Karpas-422 (cell line): ENCODE measurements around the gene PLBD1. TPM values are rescaled to one million over a fixed set of nuclear protein-coding genes. Genes with fewer than 3 reads are reported as not detected.

Experiments
- DNase-seq: peaks from one replicate; pipeline ENCODE4 v3.0.0-alpha.2; 2015
- H2AFZ ChIP-seq: fragments of 200-600 bp; sonication (generic); 2 replicates; pipeline ENCODE4 v1.6.1; 2014; ENCODE audit warnings: antibody characterized with exemption, low read length, mixed read lengths
- H3K27ac ChIP-seq: fragments of 200-600 bp; sonication (generic); 2 replicates; pipeline ENCODE4 v1.5.1; 2014; ENCODE audit warnings: mild to moderate bottlenecking, low read length, moderate library complexity
- H3K27me3 ChIP-seq: fragments of 200-600 bp; sonication (generic); 2 replicates; pipeline ENCODE4 v1.6.1; 2014; ENCODE audit warnings: low read length, mixed read lengths
- H3K36me3 ChIP-seq: fragments of 200-600 bp; sonication (generic); 2 replicates; pipeline ENCODE4 v1.6.1; 2014; ENCODE audit warnings: low read length, mixed read lengths; ENCODE audit not compliant: insufficient read depth
- H3K4me1 ChIP-seq: fragments of 200-600 bp; sonication (generic); 2 replicates; pipeline ENCODE4 v1.6.1; 2014; ENCODE audit warnings: mild to moderate bottlenecking, low read length, mixed read lengths
- H3K4me2 ChIP-seq: fragments of 200-600 bp; sonication (generic); 2 replicates; pipeline ENCODE4 v1.6.1; 2014; ENCODE audit warnings: low read length, low read depth, mild to moderate bottlenecking; ENCODE audit not compliant: poor library complexity, severe bottlenecking
- H3K4me3 ChIP-seq: fragments of 200-600 bp; sonication (generic); 2 replicates; pipeline ENCODE4 v1.5.1; 2014; ENCODE audit warnings: mild to moderate bottlenecking, antibody characterized with exemption, low read length, mixed read lengths
- H3K79me2 ChIP-seq: fragments of 200-600 bp; sonication (generic); 2 replicates; pipeline ENCODE4 v1.6.1; 2014; ENCODE audit warnings: mild to moderate bottlenecking, low read length, mixed read lengths
- H3K9ac ChIP-seq: fragments of 200-600 bp; sonication (generic); 2 replicates; pipeline ENCODE4 v1.6.0; 2014; ENCODE audit warnings: low read length
- H3K9me2 ChIP-seq: fragments of 200-600 bp; sonication (generic), shearing (Covaris generic); replicated peaks from 2 replicates; pipeline ENCODE4 v1.6.0; 2014; ENCODE audit warnings: mild to moderate bottlenecking, low read length, moderate library complexity; ENCODE audit not compliant: insufficient read depth
- H3K9me3 ChIP-seq: fragments of 300-700, 200-600 bp; sonication (generic); 2 replicates; pipeline ENCODE4 v1.6.1; 2014; ENCODE audit warnings: low read length, mixed read lengths
- H4K20me1 ChIP-seq: fragments of 200-600 bp; sonication (generic); 2 replicates; pipeline ENCODE4 v1.6.1; 2014; ENCODE audit warnings: mild to moderate bottlenecking, antibody characterized with exemption, low read length, low read depth; ENCODE audit not compliant: insufficient read depth
- total RNA-seq: library from RNA; depleted of rRNA; stranded (reverse); fragments of >200 nt; shearing (Covaris generic); gene quantifications from 2 replicates; pipeline ENCODE4 v1.2.3, GENCODE V29; 2014; ENCODE audit warnings: low replicate concordance

PLBD1 gene
- total RNA-seq, 1 experiment from 2014 or later: not detected

DNA sequence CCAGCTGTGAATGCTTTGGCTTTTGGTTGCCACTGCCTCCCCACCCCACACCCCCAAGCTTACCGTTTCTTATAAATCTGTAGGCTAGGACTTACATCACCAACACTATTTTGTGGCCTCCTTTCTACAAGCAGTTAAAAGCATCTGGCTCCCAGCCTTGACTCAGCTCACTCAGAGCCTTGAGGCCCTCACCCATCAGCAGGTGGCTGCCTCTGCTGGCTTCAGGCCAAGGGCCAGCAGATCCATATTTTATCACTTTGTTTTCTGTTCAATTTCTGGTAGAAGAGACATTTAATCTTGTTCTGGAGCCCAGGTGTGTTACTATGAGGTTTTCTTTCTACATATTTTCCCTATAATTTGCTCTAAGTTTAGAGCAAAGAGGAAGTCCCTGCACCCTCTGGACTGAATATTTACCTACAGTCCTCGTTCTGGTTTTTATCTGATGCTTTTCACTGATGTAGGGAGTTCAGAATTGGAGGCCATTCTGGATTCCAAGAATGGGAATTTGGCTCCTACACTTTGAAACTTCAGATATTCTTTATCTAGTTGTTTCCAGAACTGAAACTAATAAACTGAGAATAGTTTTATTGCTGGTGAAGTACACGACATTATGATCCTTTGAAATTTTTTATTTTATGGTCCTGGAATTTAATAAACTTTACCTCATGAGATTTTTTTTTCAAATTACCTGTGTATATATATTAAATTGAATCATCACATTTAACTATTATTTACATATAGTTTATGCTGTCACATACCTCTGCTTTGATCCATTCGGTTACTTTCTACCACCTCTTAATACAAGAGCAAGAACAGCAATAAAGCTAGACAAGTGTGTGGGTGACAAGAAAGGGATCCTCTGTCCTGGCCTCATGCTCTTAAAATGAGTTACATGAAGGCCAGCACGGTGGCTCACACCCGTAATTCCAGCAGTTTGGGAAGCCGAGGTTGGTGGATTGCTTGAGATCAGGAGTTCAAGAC is 22.2 kb downstream of the PLBD1 start:
- no peaks in the 10 kb centered on the region for H3K79me2 ChIP-seq
- DNase-seq: no peak

DNA sequence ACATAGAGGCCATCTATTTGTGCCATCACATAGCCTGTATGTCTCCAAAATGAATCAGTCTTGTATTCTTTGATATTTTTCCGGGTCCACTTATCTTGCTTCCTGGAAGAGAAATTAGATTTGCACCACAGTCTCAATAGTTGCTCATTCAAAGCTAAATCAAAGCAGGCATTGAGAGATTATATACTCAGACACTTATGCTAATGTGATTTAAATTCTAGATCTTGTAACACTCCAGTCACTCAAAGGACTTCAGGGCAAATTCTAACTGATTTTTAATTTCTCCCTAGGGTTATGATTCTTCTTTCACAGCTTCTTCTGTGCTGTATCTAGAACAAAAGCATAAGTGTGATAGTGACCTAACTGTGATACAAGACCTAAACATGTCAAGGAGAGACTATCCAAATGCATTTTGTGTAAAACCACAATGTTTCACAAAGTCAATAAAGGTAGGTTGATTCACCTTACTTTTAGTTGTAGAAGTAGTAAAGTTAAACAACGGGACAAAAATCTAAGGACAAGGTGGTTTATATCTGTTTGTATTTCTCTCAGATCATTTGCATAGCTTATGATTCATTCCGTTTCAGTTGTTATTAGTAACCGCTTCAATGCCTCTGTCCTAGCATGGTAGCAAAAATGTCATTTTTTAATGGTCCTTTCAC is 26.8 kb downstream of the PLBD1 start:
- Histone ChIP-seq H2AFZ (no peak overlapping the region), H3K4me3 (no peak overlapping the region), H3K27ac (no peak overlapping the region), H3K9ac (no peak overlapping the region), H3K79me2 (no peaks in the 10 kb centered on the region), H3K4me1 (peaks cover 8% of the 10 kb centered on the region), H4K20me1 (no peaks in the 10 kb centered on the region), H3K27me3 (peaks cover 5% of the 10 kb centered on the region; the same call in 1 of the 2 replicates), H3K9me2 (no peaks in the 10 kb centered on the region), H3K9me3 (no peaks in the 10 kb centered on the region), H3K36me3 (no peaks in the 10 kb centered on the region), H3K4me2 (no peak overlapping the region)
- DNase-seq: no peak

More for the DNA sequence above, 22.2 kb downstream of the PLBD1 start:
- Histone ChIP-seq H3K4me1 (peaks cover 8% of the 10 kb centered on the region), H3K27ac (no peak overlapping the region), H3K9ac (no peak overlapping the region), H3K4me2 (no peak overlapping the region), H3K9me2 (no peaks in the 10 kb centered on the region), H3K9me3 (no peaks in the 10 kb centered on the region), H2AFZ (no peak overlapping the region), H4K20me1 (no peaks in the 10 kb centered on the region), H3K4me3 (no peak overlapping the region), H3K27me3 (peaks cover 5% of the 10 kb centered on the region; the same call in 1 of the 2 replicates), H3K36me3 (no peaks in the 10 kb centered on the region)

DNA sequence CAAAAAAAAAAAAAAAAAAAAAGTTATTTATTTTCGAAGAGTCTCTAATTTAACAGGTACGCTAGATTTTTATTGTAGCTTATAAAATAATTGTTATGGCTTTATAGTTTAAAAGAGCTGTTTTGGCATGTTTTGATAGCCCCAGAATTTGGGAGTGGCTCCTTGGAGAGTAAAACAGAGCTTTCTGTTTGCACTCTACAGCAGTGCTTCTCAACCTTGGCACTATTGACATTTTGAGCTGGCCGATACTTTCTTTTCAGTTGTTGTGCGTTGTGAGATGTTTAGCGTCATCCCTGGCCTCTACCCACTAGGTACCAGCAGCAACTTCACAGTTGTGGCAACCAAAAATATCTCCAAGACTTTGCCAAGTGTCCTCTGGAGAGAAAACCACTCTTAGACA is 30.6 kb downstream of the PLBD1 start:
- H2AFZ ChIP-seq: no peak overlapping the region
- H3K27ac ChIP-seq: no peak overlapping the region
- no peaks in the 10 kb centered on the region for H3K79me2 ChIP-seq
- no peaks in the 10 kb centered on the region for H3K9me2 ChIP-seq
- H3K4me2 ChIP-seq: no peak overlapping the region
- no peak overlapping the region for H3K9ac ChIP-seq
- no peaks in the 10 kb centered on the region for H4K20me1 ChIP-seq
- no peaks in the 10 kb centered on the region for H3K9me3 ChIP-seq
- DNase-seq: no peak
- H3K4me1 ChIP-seq: no peaks in the 10 kb centered on the region; the same call in 1 of the 2 replicates
- no peak overlapping the region for H3K4me3 ChIP-seq
- H3K36me3 ChIP-seq: no peaks in the 10 kb centered on the region
- H3K27me3 ChIP-seq: peaks cover 5% of the 10 kb centered on the region; the same call in 1 of the 2 replicates

DNA sequence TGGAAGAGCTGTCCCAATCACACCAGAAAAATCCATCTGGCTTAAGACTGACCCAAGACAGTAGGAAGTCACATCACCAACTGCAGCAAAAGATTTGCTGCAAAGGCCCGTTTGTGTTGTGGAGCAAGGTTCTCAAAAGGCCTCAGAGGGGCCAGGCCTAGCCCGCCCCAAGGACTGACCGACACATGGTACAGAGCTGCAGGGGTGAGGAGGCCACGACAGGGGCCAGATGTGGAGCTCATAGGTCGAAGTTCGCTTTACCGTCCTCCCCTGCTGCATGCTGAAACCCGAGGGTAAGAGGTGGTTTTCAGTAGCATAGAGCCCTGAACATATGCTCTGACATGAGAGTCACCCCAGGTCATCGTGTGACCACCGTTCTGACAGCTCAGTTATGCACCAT is 35.5 kb downstream of the PLBD1 start:
- no peak overlapping the region for H3K4me2 ChIP-seq
- H3K9me3 ChIP-seq: no peaks in the 10 kb centered on the region
- H3K9me2 ChIP-seq: no peaks in the 10 kb centered on the region
- DNase-seq: no peak
- H3K4me3 ChIP-seq: no peak overlapping the region
- no peaks in the 10 kb centered on the region for H3K36me3 ChIP-seq
- H4K20me1 ChIP-seq: no peaks in the 10 kb centered on the region
- H2AFZ ChIP-seq: no peak overlapping the region
- no peak overlapping the region for H3K9ac ChIP-seq
- H3K27me3 ChIP-seq: no peaks in the 10 kb centered on the region
- H3K27ac ChIP-seq: no peak overlapping the region
- H3K4me1 ChIP-seq: no peaks in the 10 kb centered on the region; the same call in 1 of the 2 replicates
- no peaks in the 10 kb centered on the region for H3K79me2 ChIP-seq

DNA sequence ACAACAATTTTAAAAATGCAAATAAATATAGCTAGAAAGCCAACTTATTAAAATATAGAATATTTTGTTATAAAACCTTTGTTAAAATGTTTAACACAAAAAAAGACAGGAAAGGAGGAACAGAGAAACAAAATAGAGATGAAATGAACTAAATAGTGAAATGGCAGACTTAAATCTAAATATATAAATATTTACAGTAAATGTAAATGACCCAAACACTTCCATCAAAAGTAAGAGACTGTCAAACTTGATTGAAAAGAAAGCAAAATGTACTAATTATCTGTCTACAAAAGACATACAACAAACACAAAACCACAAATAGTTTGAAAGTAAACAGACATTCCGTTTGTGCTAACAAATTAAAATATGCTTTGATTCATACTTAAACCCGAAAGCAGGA is 41.7 kb downstream of the PLBD1 start:
- Histone ChIP-seq H3K9ac (no peak overlapping the region), H4K20me1 (no peaks in the 10 kb centered on the region)
- DNase-seq: no peak

DNA sequence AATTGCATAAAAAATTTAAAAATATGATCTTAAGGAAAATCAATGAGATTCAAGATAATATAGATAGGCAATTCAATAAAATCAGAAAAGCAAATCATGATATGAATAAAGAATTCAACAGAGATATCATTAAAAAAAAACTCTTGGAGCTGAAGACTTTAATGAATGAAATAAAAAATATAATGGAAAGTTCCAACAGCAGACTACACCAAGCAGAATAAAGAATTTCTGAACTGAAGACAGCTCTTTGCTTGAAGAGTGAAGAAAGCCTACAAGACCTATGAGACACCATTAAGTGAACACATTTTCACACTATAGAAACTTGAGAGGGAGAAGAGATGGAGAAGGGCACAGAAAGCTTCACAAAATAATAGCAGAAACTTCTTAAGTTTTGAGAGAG is 45.9 kb downstream of the PLBD1 start:
- Histone ChIP-seq H3K36me3 (no peaks in the 10 kb centered on the region), H3K9ac (no peak overlapping the region), H3K9me2 (no peaks in the 10 kb centered on the region), H3K27ac (no peak overlapping the region), H3K9me3 (peaks cover 26% of the 10 kb centered on the region), H3K4me1 (no peaks in the 10 kb centered on the region), H3K79me2 (no peaks in the 10 kb centered on the region), H3K27me3 (no peaks in the 10 kb centered on the region), H4K20me1 (no peaks in the 10 kb centered on the region), H3K4me2 (no peak overlapping the region), H2AFZ (no peak overlapping the region), H3K4me3 (no peak overlapping the region)
- no peak for DNase-seq

More for the DNA sequence above, 41.7 kb downstream of the PLBD1 start:
- no peaks in the 10 kb centered on the region for H3K9me2 ChIP-seq
- no peaks in the 10 kb centered on the region for H3K27me3 ChIP-seq
- no peaks in the 10 kb centered on the region for H3K36me3 ChIP-seq
- H3K4me2 ChIP-seq: no peak overlapping the region
- no peaks in the 10 kb centered on the region for H3K79me2 ChIP-seq
- peaks cover 23% of the 10 kb centered on the region for H3K9me3 ChIP-seq
- no peak overlapping the region for H2AFZ ChIP-seq
- H3K4me3 ChIP-seq: no peak overlapping the region
- no peaks in the 10 kb centered on the region for H3K4me1 ChIP-seq
- no peak overlapping the region for H3K27ac ChIP-seq

DNA sequence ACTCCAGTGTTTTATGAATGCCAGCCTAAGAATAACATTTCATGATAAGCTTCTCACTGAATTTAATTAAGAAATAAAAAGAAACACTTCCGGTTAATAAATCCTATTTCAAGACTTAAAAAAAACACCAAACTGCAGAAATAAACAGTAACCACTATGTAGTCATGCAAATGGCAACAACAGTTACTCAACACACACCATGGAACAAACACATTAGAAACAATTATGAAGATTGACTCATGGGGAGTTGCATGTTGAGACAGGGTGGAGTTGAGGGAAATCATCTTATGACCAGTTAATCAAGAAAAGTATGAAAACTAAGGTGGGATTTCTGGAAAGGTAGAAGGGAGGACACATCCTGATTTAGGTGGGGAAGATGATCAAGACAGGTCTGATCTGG is 52.7 kb downstream of the PLBD1 start:
- no peaks in the 10 kb centered on the region for H3K9me3 ChIP-seq
- no peaks in the 10 kb centered on the region for H3K79me2 ChIP-seq
- DNase-seq: no peak
- no peaks in the 10 kb centered on the region for H3K27me3 ChIP-seq
- no peak overlapping the region for H3K27ac ChIP-seq
- no peak overlapping the region for H2AFZ ChIP-seq
- no peak overlapping the region for H3K4me3 ChIP-seq
- no peaks in the 10 kb centered on the region for H3K36me3 ChIP-seq
- no peak overlapping the region for H3K4me2 ChIP-seq
- H4K20me1 ChIP-seq: no peaks in the 10 kb centered on the region
- H3K9me2 ChIP-seq: no peaks in the 10 kb centered on the region
- no peak overlapping the region for H3K9ac ChIP-seq
- H3K4me1 ChIP-seq: peaks cover 10% of the 10 kb centered on the region

DNA sequence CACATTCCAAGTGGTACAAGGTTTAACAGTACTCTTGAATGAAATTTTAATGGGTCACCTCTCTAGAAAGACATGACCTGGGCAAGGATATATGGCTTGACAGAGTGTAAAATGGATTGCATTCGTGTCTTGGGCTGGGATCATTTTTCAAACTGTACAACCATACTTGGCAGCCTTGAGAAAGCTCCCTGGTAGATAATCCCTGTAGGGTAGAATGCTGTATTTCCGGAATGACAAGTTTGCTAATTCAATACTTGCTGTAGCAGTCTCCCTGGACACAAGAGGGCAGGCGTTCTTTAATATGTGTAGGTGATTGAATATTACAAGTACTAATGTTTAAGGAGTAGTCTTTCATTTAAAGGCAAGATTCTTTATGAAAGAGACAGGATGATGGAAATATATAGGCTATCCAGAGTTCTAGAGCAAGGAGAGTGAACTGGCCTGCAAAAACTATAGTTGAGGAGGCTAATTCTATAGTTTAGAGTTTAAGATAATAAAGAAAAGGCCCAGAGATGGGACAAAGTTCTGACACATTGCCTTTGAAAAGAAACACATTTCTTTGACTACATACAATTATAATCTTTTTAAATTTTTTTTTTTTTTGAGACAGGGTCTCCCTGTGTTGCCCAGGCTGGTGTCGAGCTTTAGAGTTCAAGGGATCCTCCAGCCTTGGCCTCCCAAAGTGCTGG is 53.4 kb downstream of the PLBD1 start:
- H3K27me3 ChIP-seq: no peaks in the 10 kb centered on the region
- no peak overlapping the region for H3K4me2 ChIP-seq
- no peaks in the 10 kb centered on the region for H3K9me3 ChIP-seq
- H3K27ac ChIP-seq: no peak overlapping the region
- H3K9me2 ChIP-seq: no peaks in the 10 kb centered on the region
- no peak overlapping the region for H3K9ac ChIP-seq
- H3K79me2 ChIP-seq: no peaks in the 10 kb centered on the region
- H4K20me1 ChIP-seq: no peaks in the 10 kb centered on the region
- no peak overlapping the region for H3K4me3 ChIP-seq
- H3K36me3 ChIP-seq: no peaks in the 10 kb centered on the region
- DNase-seq: peak; percentile 83
- no peak overlapping the region for H2AFZ ChIP-seq
- peaks cover 12% of the 10 kb centered on the region for H3K4me1 ChIP-seq
